RWPE2 (cell line): ENCODE measurements around the gene WRNIP1.

Experiments used
- ATAC-seq: fragments of 200-7000 bp; cut with Tn5 transposase; 3 replicates; pipeline ENCODE4 v1.9.1; 2021; ENCODE audit warnings: low read depth
- DNase-seq: peaks from one replicate; pipeline ENCODE4 v3.0.0-alpha.2; 2020; ENCODE audit warnings: low spot score
- H3K27ac ChIP-seq: fragments of 450-650 bp; 2 replicates; pipeline ENCODE4 v1.5.1; 2017; ENCODE audit warnings: mild to moderate bottlenecking; ENCODE audit not compliant: poor library complexity, severe bottlenecking
- H3K27me3 ChIP-seq: fragments of 250-450 bp; sonication (Bioruptor Pico); 2 replicates; pipeline ENCODE4 v1.5.1; 2021; ENCODE audit warnings: mild to moderate bottlenecking, moderate library complexity; ENCODE audit not compliant: insufficient read depth, poor library complexity, severe bottlenecking
- H3K36me3 ChIP-seq: fragments of 250-450 bp; sonication (Bioruptor Pico); 2 replicates; pipeline ENCODE4 v1.5.1; 2020; ENCODE audit warnings: low read depth, mild to moderate bottlenecking, moderate library complexity
- H3K4me1 ChIP-seq: fragments of 250-450 bp; sonication (Bioruptor Pico); 2 replicates; pipeline ENCODE4 v1.5.1; 2021; ENCODE audit warnings: mild to moderate bottlenecking, moderate library complexity; ENCODE audit not compliant: insufficient read depth, poor library complexity, severe bottlenecking
- H3K4me3 ChIP-seq: fragments of 250-450 bp; sonication (Bioruptor Pico); 2 replicates; pipeline ENCODE4 v1.5.1; 2021; ENCODE audit warnings: mild to moderate bottlenecking, moderate library complexity; ENCODE audit not compliant: severe bottlenecking
- H3K9me3 ChIP-seq: fragments of 250-450 bp; sonication (Bioruptor Pico); 2 replicates; pipeline ENCODE4 v1.5.1; 2021; ENCODE audit warnings: mild to moderate bottlenecking, moderate library complexity; ENCODE audit not compliant: severe bottlenecking
- TF ChIP-seq, protein P1 (sequence below): fragments of 450-650 bp; IDR thresholded peaks from one replicate; pipeline ENCODE4 v1.5.1; 2017; ENCODE audit warnings: mild to moderate bottlenecking, moderate library complexity; ENCODE audit not compliant: poor library complexity, severe bottlenecking

WRNIP1 gene

GRCh38 chr6:2806644-2807043 is 41.5 kb downstream of the WRNIP1 start:
- H3K9me3 ChIP-seq: no peaks in the 10 kb centered on the region
- H3K4me3 ChIP-seq: no peak overlapping the region
- TF ChIP-seq, protein P1, sequence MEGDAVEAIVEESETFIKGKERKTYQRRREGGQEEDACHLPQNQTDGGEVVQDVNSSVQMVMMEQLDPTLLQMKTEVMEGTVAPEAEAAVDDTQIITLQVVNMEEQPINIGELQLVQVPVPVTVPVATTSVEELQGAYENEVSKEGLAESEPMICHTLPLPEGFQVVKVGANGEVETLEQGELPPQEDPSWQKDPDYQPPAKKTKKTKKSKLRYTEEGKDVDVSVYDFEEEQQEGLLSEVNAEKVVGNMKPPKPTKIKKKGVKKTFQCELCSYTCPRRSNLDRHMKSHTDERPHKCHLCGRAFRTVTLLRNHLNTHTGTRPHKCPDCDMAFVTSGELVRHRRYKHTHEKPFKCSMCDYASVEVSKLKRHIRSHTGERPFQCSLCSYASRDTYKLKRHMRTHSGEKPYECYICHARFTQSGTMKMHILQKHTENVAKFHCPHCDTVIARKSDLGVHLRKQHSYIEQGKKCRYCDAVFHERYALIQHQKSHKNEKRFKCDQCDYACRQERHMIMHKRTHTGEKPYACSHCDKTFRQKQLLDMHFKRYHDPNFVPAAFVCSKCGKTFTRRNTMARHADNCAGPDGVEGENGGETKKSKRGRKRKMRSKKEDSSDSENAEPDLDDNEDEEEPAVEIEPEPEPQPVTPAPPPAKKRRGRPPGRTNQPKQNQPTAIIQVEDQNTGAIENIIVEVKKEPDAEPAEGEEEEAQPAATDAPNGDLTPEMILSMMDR: no peak
- ATAC-seq (no peak), DNase-seq (no peak)
- no peaks in the 10 kb centered on the region for H3K36me3 ChIP-seq
- no peak overlapping the region for H3K27ac ChIP-seq
- H3K27me3 ChIP-seq: no peaks in the 10 kb centered on the region
- H3K4me1 ChIP-seq: peaks cover 16% of the 10 kb centered on the region

DNA sequence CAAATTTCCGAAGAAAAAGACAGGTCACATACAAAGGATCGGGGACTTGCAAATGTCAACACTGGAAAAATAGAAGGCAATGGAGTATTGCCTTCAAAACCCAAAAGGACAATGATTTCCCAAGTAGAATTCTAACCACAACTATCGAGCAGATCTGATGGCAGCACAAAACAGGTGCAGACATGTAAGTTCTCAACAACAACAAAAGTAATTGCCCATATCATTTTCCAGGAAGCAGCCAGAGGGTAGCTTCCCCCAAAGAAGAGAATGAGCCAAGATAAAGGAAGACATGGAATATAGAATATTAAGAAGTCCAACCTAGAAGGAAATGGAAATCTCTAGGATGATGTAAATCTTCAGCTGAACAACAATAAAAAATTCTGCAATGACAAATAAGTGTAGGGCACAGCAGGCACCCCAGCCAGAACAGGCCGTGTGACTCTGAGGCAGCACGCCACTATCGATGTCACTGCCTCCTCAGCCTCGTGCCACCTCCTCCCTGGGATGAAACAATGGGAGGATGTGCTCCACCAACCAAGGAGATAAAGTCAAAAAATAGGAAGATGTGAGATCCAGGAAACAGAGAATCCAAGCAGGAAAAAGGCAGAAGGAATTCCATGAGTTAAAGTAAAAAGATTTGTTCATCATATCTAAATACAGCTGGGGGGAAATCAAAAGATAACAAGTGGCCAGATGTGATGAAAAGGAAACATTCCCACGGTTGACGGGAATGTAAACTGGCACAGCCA is 42.3 kb downstream of the WRNIP1 start:
- ATAC-seq (no peak), DNase-seq (no peak)
- H3K4me3 ChIP-seq: no peak overlapping the region
- H3K27me3 ChIP-seq: no peaks in the 10 kb centered on the region
- H3K4me1 ChIP-seq: peaks cover 16% of the 10 kb centered on the region
- TF ChIP-seq, protein P1: no peak
- no peaks in the 10 kb centered on the region for H3K9me3 ChIP-seq
- no peaks in the 10 kb centered on the region for H3K36me3 ChIP-seq
- H3K27ac ChIP-seq: no peak overlapping the region

DNA sequence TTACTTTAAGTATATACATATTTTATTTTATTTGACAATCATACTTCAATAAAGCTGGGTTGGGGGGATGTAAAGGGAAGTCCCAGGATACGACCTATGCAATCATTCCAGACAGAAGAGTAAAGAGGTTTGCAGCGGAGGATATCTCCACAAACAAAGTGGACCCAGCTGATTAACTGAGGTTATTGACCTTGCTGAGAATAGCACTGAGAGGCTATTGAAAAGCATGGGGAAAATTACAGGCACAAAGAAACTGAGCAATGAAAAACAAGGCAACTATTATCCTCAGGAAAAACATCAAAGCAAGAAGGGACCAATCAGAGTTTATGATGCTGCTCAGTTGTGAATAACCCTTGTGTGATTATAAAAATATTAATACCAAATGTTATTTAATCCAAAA is 43.8 kb downstream of the WRNIP1 start:
- TF ChIP-seq, protein P1: no peak
- no peaks in the 10 kb centered on the region for H3K9me3 ChIP-seq
- no peaks in the 10 kb centered on the region for H3K36me3 ChIP-seq
- no peak for DNase-seq
- ATAC-seq: no peak
- no peaks in the 10 kb centered on the region for H3K27me3 ChIP-seq
- H3K4me1 ChIP-seq: peaks cover 16% of the 10 kb centered on the region
- H3K27ac ChIP-seq: peak overlapping the region; percentile 72
- no peak overlapping the region for H3K4me3 ChIP-seq

- peaks cover 16% of the 10 kb centered on the region for H3K4me1 ChIP-seq
- H3K27me3 ChIP-seq: no peaks in the 10 kb centered on the region
- no peak overlapping the region for H3K4me3 ChIP-seq
- ATAC-seq (peak; percentile 94), DNase-seq (peak; percentile 92)
- H3K36me3 ChIP-seq: no peaks in the 10 kb centered on the region
- peak overlapping the region; percentile 72 for H3K27ac ChIP-seq
- TF ChIP-seq, protein P1: no peak
- H3K9me3 ChIP-seq: no peaks in the 10 kb centered on the region
Measured at GRCh38 chr6:2810092-2810671, 45.0 kb downstream of the WRNIP1 start.

GRCh38 chr6:2812695-2813094 is 47.5 kb downstream of the WRNIP1 start:
- DNase-seq (no peak), ATAC-seq (no peak)
- H3K4me3 ChIP-seq: no peak overlapping the region
- no peaks in the 10 kb centered on the region for H3K36me3 ChIP-seq
- H3K27ac ChIP-seq: no peak overlapping the region
- peaks cover 23% of the 10 kb centered on the region for H3K4me1 ChIP-seq
- no peaks in the 10 kb centered on the region for H3K27me3 ChIP-seq
- peaks cover 7% of the 10 kb centered on the region for H3K9me3 ChIP-seq
- TF ChIP-seq, protein P1: no peak
